Measurements from ENCODE around the gene PPP2R3B.
A peak's percentile ranks its signal among the peaks of the same experiment; 100 is the strongest.

PPP2R3B gene

GRCh38 chrX:358651-359143, 28.0 kb downstream of the PPP2R3B start:
- DNase-seq (ENCODE audit: low read depth), result no peak
- TF ChIP-seq MAX (IDR thresholded peaks at IDR 0.05; ENCODE audit: low read depth, low read length), result no peak
- no peak for TF ChIP-seq MYC (IDR thresholded peaks at IDR 0.05; ENCODE audit: low read depth, low read length)
- no peak for TF ChIP-seq POLR2A (IDR thresholded peaks at IDR 0.05; ENCODE audit: extremely low read depth, insufficient read length)
- TF ChIP-seq CTCF (IDR thresholded peaks at IDR 0.05; ENCODE audit: low read depth, low read length), result no peak
- H3K4me3 ChIP-seq (ENCODE audit: low read depth, low read length), result no peak overlapping the region

GRCh38 chrX:357693-358471, 28.8 kb downstream of the PPP2R3B start:
- peak; percentile 72 for DNase-seq (ENCODE audit: low read depth)
- TF ChIP-seq POLR2A (IDR thresholded peaks at IDR 0.05; ENCODE audit: extremely low read depth, insufficient read length) (peak; percentile 24), MYC (IDR thresholded peaks at IDR 0.05; ENCODE audit: low read depth, low read length) (no peak), CTCF (IDR thresholded peaks at IDR 0.05; ENCODE audit: low read depth, low read length) (no peak)
- H3K4me3 ChIP-seq (ENCODE audit: low read depth, low read length), result no peak overlapping the region

GRCh38 chrX:357035-357692, 29.5 kb downstream of the PPP2R3B start:
- no peak for TF ChIP-seq MAX (IDR thresholded peaks at IDR 0.05; ENCODE audit: low read depth, low read length)
- no peak for TF ChIP-seq POLR2A (IDR thresholded peaks at IDR 0.05; ENCODE audit: extremely low read depth, insufficient read length)
- TF ChIP-seq CTCF (IDR thresholded peaks at IDR 0.05; ENCODE audit: low read depth, low read length), result no peak
- TF ChIP-seq MYC (IDR thresholded peaks at IDR 0.05; ENCODE audit: low read depth, low read length), result no peak
- no peak for DNase-seq (ENCODE audit: low read depth)
- H3K4me3 ChIP-seq (ENCODE audit: low read depth, low read length), result no peak overlapping the region

- TF ChIP-seq CTCF (IDR thresholded peaks at IDR 0.05; ENCODE audit: low read depth, low read length), result no peak
- TF ChIP-seq MAX (IDR thresholded peaks at IDR 0.05; ENCODE audit: low read depth, low read length), result no peak
- no peak for TF ChIP-seq POLR2A (IDR thresholded peaks at IDR 0.05; ENCODE audit: extremely low read depth, insufficient read length)
- no peak for TF ChIP-seq MYC (IDR thresholded peaks at IDR 0.05; ENCODE audit: low read depth, low read length)
- DNase-seq (ENCODE audit: low read depth), result no peak
- no peak overlapping the region for H3K4me3 ChIP-seq (ENCODE audit: low read depth, low read length)
Measured at GRCh38 chrX:356385-357034, 30.2 kb downstream of the PPP2R3B start.

DNA sequence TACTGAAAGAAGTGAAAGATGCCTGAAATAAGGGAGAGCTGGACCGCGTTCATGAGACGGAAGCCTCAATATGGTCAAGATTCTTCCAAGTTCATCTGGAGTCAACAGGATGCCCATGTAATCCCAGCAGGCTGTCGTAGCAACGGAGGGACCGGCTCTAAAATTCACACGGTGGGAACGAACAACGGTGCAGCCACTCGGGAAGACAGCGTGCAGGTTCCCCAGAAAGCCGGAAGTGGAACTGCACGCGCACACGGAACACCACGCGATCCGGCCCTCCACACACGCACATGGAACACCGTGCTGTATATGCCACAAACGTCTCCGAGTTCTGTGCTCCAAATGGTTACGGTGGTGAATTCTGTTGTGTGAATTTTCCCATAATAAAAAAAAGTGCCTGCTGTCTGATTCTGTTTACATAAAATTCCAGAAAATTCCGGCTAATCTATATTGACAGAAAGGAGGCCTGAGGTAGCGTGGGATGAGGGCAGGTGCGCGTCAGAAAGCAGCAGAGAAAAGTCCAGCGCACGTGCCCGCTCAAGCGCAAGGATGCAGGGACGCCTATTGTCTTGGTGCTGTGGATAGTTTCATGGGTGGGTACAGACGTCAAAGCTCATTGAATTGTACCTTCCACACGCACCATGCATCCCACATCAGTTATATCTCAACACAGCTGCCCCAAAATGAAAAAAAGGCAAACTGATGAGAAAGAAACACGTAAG, 31.2 kb downstream of the PPP2R3B start:
- TF ChIP-seq POLR2A (IDR thresholded peaks at IDR 0.05; ENCODE audit: extremely low read depth, insufficient read length), result no peak
- TF ChIP-seq MYC (IDR thresholded peaks at IDR 0.05; ENCODE audit: low read depth, low read length), result no peak
- TF ChIP-seq MAX (IDR thresholded peaks at IDR 0.05; ENCODE audit: low read depth, low read length), result no peak
- TF ChIP-seq CTCF (IDR thresholded peaks at IDR 0.05; ENCODE audit: low read depth, low read length), result no peak
- no peak for DNase-seq (ENCODE audit: low read depth)
- H3K4me3 ChIP-seq (ENCODE audit: low read depth, low read length), result no peak overlapping the region

All from NB4 (cell line).